Choroid plexus epithelial cell (primary cell): Measurements from ENCODE around the gene CR1L.
"Not testable (repeated sequence)": the region's sequence is repeated elsewhere in the genome, so short reads cannot be mapped to it uniquely, and the experiment has no call there.

ENCODE experiments used
- DNase-seq: peaks from one replicate; pipeline ENCODE4 v3.0.0-alpha.2; 2010; ENCODE audit warnings: low read depth
- H3K4me3 ChIP-seq: 2 replicates; pipeline ENCODE4 v1.5.1; 2011; ENCODE audit warnings: low read depth, mild to moderate bottlenecking, control low read depth, low read length, moderate library complexity
- CTCF ChIP-seq: conservative IDR thresholded peaks from 2 replicates; pipeline ENCODE4 v1.5.1; 2011; ENCODE audit warnings: low read depth, mild to moderate bottlenecking, control low read depth, inconsistent platforms, low read length, moderate library complexity

Gene CR1L

GRCh38 chr1:207620543-207620893, 24.4 kb upstream of the CR1L start:
- TF ChIP-seq CTCF: no peak
- H3K4me3 ChIP-seq: no peak overlapping the region
- DNase-seq: no peak

- H3K4me3 ChIP-seq, DNase-seq: not testable (repeated sequence)
These were observed 19.3 kb upstream of the CR1L start for GRCh38 chr1:207625504-207626071.

- no peak overlapping the region for H3K4me3 ChIP-seq
- TF ChIP-seq CTCF: no peak
- DNase-seq: no peak
These were observed 18.0 kb upstream of the CR1L start for GRCh38 chr1:207626972-207627337.

- no peak for DNase-seq
- TF ChIP-seq CTCF: no peak
- no peak overlapping the region for H3K4me3 ChIP-seq
These were observed 17.4 kb upstream of the CR1L start for GRCh38 chr1:207627496-207627895.

- DNase-seq: no peak
- no peak overlapping the region for H3K4me3 ChIP-seq
- TF ChIP-seq CTCF: no peak
These were observed 16.2 kb upstream of the CR1L start for GRCh38 chr1:207628776-207629175.

- no peak for DNase-seq
- H3K4me3 ChIP-seq: no peak overlapping the region
- TF ChIP-seq CTCF: no peak
These were observed 13.8 kb upstream of the CR1L start for GRCh38 chr1:207631137-207631536.

- TF ChIP-seq CTCF: no peak
- no peak for DNase-seq
- H3K4me3 ChIP-seq: no peak overlapping the region
These were observed 11.7 kb upstream of the CR1L start for GRCh38 chr1:207633226-207633625.

GRCh38 chr1:207633699-207634289, 11.1 kb upstream of the CR1L start:
- DNase-seq, H3K4me3 ChIP-seq: not testable (repeated sequence)

- DNase-seq, H3K4me3 ChIP-seq: not testable (repeated sequence)
These were observed 10.6 kb upstream of the CR1L start for GRCh38 chr1:207634293-207634692.

GRCh38 chr1:207635569-207636186, 9.3 kb upstream of the CR1L start:
- DNase-seq, H3K4me3 ChIP-seq: not testable (repeated sequence)

GRCh38 chr1:207638487-207639145, 6.3 kb upstream of the CR1L start:
- DNase-seq, H3K4me3 ChIP-seq: not testable (repeated sequence)

- not testable (repeated sequence) for H3K4me3 ChIP-seq, DNase-seq
These were observed 5.6 kb upstream of the CR1L start for GRCh38 chr1:207639362-207639761.
